ENCODE measurements around the gene RNF31.

- no peak for TF ChIP-seq RARB (CRISPR knock-in tag; IDR thresholded peaks at IDR 0.05)
- no peak for TF ChIP-seq TSHZ2 (CRISPR knock-in tag; IDR thresholded peaks at IDR 0.05)
- no peak for TF ChIP-seq ZNF70 (CRISPR knock-in tag; IDR thresholded peaks at IDR 0.05)
- TF ChIP-seq ZNF8 (CRISPR knock-in tag; IDR thresholded peaks at IDR 0.05), result no peak
- no peak for TF ChIP-seq BACH2 (CRISPR knock-in tag; IDR thresholded peaks at IDR 0.05; ENCODE audit: borderline replicate concordance)
- no peak for TF ChIP-seq ISL1 (CRISPR knock-in tag; IDR thresholded peaks at IDR 0.05)
- TF ChIP-seq ESRRG (CRISPR knock-in tag; IDR thresholded peaks at IDR 0.05), result no peak
Measured at GRCh38 chr14:24130717-24131548, 16.4 kb upstream of the RNF31 start.
